Ishikawa (cell line): ENCODE measurements around the gene FZR1.

Source experiments
- CEBPB ChIP-seq: IDR thresholded peaks from 2 replicates; pipeline ENCODE4 v1.6.1; 2012
- CREB1 ChIP-seq: IDR thresholded peaks from 2 replicates; pipeline ENCODE4 v1.6.1; 2012; ENCODE audit warnings: low read depth
- EGR1 ChIP-seq: IDR thresholded peaks from 2 replicates; pipeline ENCODE4 v1.6.1; 2012
- EP300 ChIP-seq: IDR thresholded peaks from 2 replicates; pipeline ENCODE4 v1.6.1; 2012; ENCODE audit warnings: borderline replicate concordance
- FOXM1 ChIP-seq: IDR thresholded peaks from 2 replicates; pipeline ENCODE4 v1.6.1; 2012; ENCODE audit warnings: low read depth, borderline replicate concordance
- MAX ChIP-seq: IDR thresholded peaks from 2 replicates; pipeline ENCODE4 v1.6.1; 2012
- NFIC ChIP-seq: IDR thresholded peaks from 2 replicates; pipeline ENCODE4 v1.6.1; 2012
- RAD21 ChIP-seq: IDR thresholded peaks from 2 replicates; pipeline ENCODE4 v1.6.1; 2012; ENCODE audit warnings: low read depth
- TAF1 ChIP-seq: IDR thresholded peaks from 2 replicates; pipeline ENCODE4 v1.6.1; 2012; ENCODE audit warnings: low read depth, mild to moderate bottlenecking
- TCF12 ChIP-seq: IDR thresholded peaks from 2 replicates; pipeline ENCODE4 v1.6.1; 2012; ENCODE audit warnings: low read depth
- TEAD4 ChIP-seq: IDR thresholded peaks from 2 replicates; pipeline ENCODE4 v1.6.1; 2012
- USF1 ChIP-seq: IDR thresholded peaks from 2 replicates; pipeline ENCODE4 v1.6.1; 2012
- YY1 ChIP-seq: IDR thresholded peaks from 2 replicates; pipeline ENCODE4 v1.6.1; 2012; ENCODE audit warnings: low read depth
- ZBTB7A ChIP-seq: IDR thresholded peaks from 2 replicates; pipeline ENCODE4 v1.6.1; 2012; ENCODE audit warnings: low read depth
- TF ChIP-seq, protein P1 (sequence below): IDR thresholded peaks from 2 replicates; pipeline ENCODE4 v1.6.1; 2012; ENCODE audit warnings: low read depth, mild to moderate bottlenecking

Gene FZR1

GRCh38 chr19:3537438-3538240 lies 31.5 kb downstream of the FZR1 start:
- TF ChIP-seq, protein P1, sequence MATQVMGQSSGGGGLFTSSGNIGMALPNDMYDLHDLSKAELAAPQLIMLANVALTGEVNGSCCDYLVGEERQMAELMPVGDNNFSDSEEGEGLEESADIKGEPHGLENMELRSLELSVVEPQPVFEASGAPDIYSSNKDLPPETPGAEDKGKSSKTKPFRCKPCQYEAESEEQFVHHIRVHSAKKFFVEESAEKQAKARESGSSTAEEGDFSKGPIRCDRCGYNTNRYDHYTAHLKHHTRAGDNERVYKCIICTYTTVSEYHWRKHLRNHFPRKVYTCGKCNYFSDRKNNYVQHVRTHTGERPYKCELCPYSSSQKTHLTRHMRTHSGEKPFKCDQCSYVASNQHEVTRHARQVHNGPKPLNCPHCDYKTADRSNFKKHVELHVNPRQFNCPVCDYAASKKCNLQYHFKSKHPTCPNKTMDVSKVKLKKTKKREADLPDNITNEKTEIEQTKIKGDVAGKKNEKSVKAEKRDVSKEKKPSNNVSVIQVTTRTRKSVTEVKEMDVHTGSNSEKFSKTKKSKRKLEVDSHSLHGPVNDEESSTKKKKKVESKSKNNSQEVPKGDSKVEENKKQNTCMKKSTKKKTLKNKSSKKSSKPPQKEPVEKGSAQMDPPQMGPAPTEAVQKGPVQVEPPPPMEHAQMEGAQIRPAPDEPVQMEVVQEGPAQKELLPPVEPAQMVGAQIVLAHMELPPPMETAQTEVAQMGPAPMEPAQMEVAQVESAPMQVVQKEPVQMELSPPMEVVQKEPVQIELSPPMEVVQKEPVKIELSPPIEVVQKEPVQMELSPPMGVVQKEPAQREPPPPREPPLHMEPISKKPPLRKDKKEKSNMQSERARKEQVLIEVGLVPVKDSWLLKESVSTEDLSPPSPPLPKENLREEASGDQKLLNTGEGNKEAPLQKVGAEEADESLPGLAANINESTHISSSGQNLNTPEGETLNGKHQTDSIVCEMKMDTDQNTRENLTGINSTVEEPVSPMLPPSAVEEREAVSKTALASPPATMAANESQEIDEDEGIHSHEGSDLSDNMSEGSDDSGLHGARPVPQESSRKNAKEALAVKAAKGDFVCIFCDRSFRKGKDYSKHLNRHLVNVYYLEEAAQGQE, result no peak
- no peak for TF ChIP-seq USF1
- no peak for TF ChIP-seq CREB1
- TF ChIP-seq TEAD4, result no peak
- TF ChIP-seq ZBTB7A, result no peak
- no peak for TF ChIP-seq RAD21
- no peak for TF ChIP-seq TAF1
- no peak for TF ChIP-seq NFIC
- TF ChIP-seq YY1, result no peak
- no peak for TF ChIP-seq EP300

- no peak for TF ChIP-seq TEAD4
Observed at GRCh38 chr19:3538258-3538929, 32.3 kb downstream of the FZR1 start.

DNA sequence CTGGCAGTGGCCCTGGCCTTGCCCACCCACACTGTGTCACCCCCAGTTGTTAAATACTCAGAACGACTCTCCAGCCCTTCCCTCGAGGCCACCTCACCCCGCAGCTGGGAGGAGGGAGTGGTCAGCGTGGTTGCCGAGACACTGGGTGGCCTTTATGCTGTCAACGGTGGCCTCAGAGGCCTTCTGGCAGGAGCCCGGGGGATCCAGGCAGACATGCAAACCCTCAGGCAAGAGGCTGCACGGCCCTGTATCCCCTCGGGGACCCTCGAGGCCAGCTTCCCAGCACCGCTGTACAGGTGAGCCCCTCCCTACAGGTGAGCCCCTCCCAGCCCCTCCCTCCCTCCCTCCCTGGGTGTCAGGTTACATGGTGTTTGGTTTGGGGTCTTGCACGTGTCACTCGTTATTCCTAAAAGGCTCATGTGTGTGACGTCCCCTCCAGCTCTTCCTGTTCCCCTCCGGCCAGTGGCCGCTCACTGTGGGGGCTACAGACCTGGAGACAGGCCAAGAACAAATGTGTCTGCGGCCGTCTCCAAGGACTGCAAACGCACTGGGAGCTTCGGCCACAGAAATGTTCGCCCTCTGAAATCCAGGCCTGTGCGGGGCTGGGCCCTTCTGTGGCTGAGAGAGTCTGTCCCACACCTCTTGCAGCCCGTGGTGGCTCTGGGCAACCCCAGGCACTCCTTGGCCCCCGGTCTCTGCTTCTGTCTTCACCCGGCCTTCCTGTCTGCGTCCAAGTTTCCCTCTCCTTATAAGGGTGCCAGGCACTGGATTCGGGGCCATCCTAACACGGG lies 33.0 kb downstream of the FZR1 start, which contains the start of gene TEKTIP1:
TEKTIP1 (plus strand) TSS at position 210 of the 791 bp plus-strand sequence; CDS start at position 214, 4 bp downstream.
- TF ChIP-seq TCF12, result no peak
- TF ChIP-seq ZBTB7A, result 0 out of 2 replicates have a peak, but pooled peaks have one; percentile 70

- no peak for TF ChIP-seq FOXM1
- TF ChIP-seq, protein P1, result no peak
- TF ChIP-seq MAX, result no peak
- TF ChIP-seq TCF12, result no peak
- no peak for TF ChIP-seq RAD21
- TF ChIP-seq CREB1, result no peak
- no peak for TF ChIP-seq EP300
- no peak for TF ChIP-seq NFIC
- no peak for TF ChIP-seq EGR1
- no peak for TF ChIP-seq USF1
- no peak for TF ChIP-seq TEAD4
- TF ChIP-seq YY1, result no peak
- TF ChIP-seq TAF1, result no peak
- no peak for TF ChIP-seq CEBPB
- TF ChIP-seq ZBTB7A, result no peak
Observed at GRCh38 chr19:3539756-3540118, 33.6 kb downstream of the FZR1 start.

DNA sequence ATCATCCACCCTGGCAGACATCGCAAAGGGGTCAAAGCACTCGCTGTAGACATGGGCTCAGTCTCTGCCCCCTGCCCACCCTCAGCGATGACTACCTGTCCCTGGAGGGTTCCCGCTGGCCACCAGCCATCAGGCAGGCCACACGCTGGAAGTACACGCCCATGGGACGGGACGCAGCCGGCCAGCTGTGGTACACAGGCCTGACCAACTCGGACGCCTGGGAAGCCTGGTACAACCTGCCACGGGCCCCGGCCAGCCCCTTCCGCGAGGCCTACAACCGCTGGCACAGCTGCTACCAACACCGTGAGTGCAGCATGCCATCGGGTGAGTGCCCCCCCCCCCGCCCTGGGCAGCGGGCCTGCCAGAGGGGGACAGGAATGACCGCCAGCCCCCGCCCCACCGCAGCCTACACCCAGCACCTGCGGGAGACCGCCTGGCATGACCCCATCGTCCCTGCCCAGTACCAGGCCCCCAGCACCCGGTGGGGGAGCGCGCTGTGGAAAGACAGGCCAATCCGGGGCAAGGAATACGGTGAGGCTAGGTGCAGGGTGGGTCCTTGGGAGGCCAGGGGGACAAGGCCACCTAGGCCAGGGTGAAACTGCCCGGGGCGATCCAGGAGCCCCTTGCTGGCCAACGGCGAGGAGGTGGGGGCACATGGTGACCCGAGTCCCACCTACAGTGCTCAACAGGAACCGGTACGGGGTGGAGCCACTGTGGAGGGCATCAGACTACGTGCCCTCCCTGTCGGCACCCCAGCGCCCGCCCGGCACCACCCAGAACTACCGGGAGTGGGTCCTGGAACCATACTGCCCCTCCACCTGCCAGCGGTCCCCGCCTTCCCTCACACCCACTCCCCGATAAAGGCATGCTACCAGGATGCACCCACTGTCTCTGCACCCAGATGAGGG lies 37.3 kb downstream of the FZR1 start:
- TF ChIP-seq CEBPB (no peak), TEAD4 (no peak), MAX (no peak), TCF12 (no peak), TAF1 (no peak), YY1 (no peak), USF1 (no peak)
- TF ChIP-seq, protein P1, result no peak
